Measurements from ENCODE around the gene BAZ2A.

GRCh38 chr12:56614627-56615026 is 15.5 kb downstream of the BAZ2A start:
- TF ChIP-seq CTCF (IDR thresholded peaks at IDR 0.05) (no peak), POLR2AphosphoS5 (IDR thresholded peaks at IDR 0.05) (no peak), EP300 (IDR thresholded peaks at IDR 0.05) (no peak), POLR2A (IDR thresholded peaks at IDR 0.05) (no peak)
